ENCODE measurements around the gene MPPED1. TPM values are rescaled to one million over a fixed set of nuclear protein-coding genes. Genes with fewer than 3 reads are reported as not detected.

MPPED1 gene
- total RNA-seq, 1 experiment from 2014 or later = 0.35 TPM

GRCh38 chr22:43401661-43402060 is 10.2 kb upstream of the MPPED1 start (continued):
- no peak for TF ChIP-seq ATF6 (CRISPR knock-in tag; IDR thresholded peaks at IDR 0.05)
- no peak for TF ChIP-seq ETV6 (CRISPR knock-in tag; IDR thresholded peaks at IDR 0.05)
- TF ChIP-seq STAT6 (CRISPR knock-in tag; conservative IDR thresholded peaks at IDR 0.05; ENCODE audit: low read depth) = no peak
- TF ChIP-seq SP1 (CRISPR knock-in tag; conservative IDR thresholded peaks at IDR 0.05) = no peak

GRCh38 chr22:43402128-43402527 is 9.7 kb upstream of the MPPED1 start:
- Mint-ChIP-seq H3K27ac (no peak overlapping the region), H3K27me3 (ENCODE audit: low read depth) (no peaks in the 10 kb centered on the region), H3K9me3 (no peaks in the 10 kb centered on the region; the same call in 1 of the 2 replicates), H3K36me3 (no peaks in the 10 kb centered on the region), H3K4me3 (no peak overlapping the region), H3K4me1 (peaks cover 3% of the 10 kb centered on the region; the same call in 1 of the 2 replicates)
- ChIA-PET POLR2A (no interaction called here), CTCF (no interaction called here)
- TF ChIP-seq ZNF317 (CRISPR knock-in tag; IDR thresholded peaks at IDR 0.05; ENCODE audit: borderline replicate concordance, low read depth) (no peak), TEAD4 (CRISPR knock-in tag; IDR thresholded peaks at IDR 0.05) (no peak), ZNF263 (CRISPR knock-in tag; IDR thresholded peaks at IDR 0.05; ENCODE audit: low read depth) (no peak), ZBTB21 (CRISPR knock-in tag; IDR thresholded peaks at IDR 0.05; ENCODE audit: borderline replicate concordance) (no peak), ATF2 (CRISPR knock-in tag; IDR thresholded peaks at IDR 0.05; ENCODE audit: borderline replicate concordance, low read depth) (no peak), GABPB1 (CRISPR knock-in tag; IDR thresholded peaks at IDR 0.05) (no peak), E2F5 (CRISPR knock-in tag; IDR thresholded peaks at IDR 0.05) (no peak), ATF1 (CRISPR knock-in tag; IDR thresholded peaks at IDR 0.05) (no peak), ZSCAN18 (CRISPR knock-in tag; IDR thresholded peaks at IDR 0.05) (no peak), MLX (CRISPR knock-in tag; IDR thresholded peaks at IDR 0.05) (no peak)
- TF ChIP-seq, protein P1, sequence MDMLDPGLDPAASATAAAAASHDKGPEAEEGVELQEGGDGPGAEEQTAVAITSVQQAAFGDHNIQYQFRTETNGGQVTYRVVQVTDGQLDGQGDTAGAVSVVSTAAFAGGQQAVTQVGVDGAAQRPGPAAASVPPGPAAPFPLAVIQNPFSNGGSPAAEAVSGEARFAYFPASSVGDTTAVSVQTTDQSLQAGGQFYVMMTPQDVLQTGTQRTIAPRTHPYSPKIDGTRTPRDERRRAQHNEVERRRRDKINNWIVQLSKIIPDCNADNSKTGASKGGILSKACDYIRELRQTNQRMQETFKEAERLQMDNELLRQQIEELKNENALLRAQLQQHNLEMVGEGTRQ (CRISPR knock-in tag; IDR thresholded peaks at IDR 0.05) = no peak
- ATAC-seq = no peak
- no peak for DNase-seq (ENCODE audit: low spot score)

Data from WTC11 (cell line).